ENCODE data around the gene NDUFA3. TPM values are rescaled to one million over a fixed set of nuclear protein-coding genes. Genes with fewer than 3 reads are reported as not detected.

NDUFA3 gene
- total RNA-seq, 1 donor from 2014 or later, result 23.4 TPM

DNA sequence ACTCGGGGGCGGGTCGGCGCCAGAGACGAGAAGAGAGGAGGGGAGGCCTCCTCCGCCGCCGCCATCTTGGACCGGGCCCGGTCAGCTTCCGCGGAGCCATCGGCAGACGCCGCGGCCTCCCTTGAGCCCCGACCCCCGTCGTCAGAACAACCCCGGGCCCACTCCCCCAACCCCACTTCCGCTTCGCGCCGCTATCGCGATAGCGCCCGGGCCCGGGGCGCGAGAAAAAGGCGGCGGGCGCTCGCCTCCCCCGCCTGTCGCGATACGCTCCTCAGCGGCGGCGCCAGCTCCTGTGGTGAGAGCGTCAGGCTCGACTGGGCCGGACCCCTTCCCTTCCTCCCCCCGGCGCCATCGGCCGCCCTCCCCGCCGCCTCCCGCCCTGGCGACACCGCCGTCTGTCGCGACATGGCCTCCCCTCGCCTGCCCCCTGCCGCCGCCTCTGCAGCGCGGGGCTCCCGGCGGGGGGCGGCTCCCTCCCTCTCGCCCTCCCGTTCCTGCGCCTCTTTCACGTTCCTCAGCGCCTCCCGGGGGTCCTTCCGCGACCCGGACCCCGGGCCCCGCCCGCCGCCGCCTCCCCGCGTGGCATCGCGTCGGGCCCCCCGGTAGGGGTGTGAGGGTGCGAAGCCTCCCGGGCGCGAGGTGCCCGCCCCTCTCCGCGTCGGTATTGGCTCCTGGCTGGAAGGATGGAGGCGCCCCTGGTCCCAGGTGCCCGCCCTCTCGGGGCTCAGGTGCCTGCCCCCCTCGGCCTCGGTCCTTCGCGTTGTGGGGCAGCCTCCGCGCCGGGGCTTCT lies 35.2 kb downstream of the NDUFA3 start, which contains the start of gene CNOT3:
CNOT3 (plus strand) TSS at position 64 of the 790 bp plus-strand sequence. CDS start 5,217 bp downstream, outside the sequence.
- peak; percentile 20 to 25 for DNase-seq (ENCODE audit: low read depth in 2 of 2)

DNA sequence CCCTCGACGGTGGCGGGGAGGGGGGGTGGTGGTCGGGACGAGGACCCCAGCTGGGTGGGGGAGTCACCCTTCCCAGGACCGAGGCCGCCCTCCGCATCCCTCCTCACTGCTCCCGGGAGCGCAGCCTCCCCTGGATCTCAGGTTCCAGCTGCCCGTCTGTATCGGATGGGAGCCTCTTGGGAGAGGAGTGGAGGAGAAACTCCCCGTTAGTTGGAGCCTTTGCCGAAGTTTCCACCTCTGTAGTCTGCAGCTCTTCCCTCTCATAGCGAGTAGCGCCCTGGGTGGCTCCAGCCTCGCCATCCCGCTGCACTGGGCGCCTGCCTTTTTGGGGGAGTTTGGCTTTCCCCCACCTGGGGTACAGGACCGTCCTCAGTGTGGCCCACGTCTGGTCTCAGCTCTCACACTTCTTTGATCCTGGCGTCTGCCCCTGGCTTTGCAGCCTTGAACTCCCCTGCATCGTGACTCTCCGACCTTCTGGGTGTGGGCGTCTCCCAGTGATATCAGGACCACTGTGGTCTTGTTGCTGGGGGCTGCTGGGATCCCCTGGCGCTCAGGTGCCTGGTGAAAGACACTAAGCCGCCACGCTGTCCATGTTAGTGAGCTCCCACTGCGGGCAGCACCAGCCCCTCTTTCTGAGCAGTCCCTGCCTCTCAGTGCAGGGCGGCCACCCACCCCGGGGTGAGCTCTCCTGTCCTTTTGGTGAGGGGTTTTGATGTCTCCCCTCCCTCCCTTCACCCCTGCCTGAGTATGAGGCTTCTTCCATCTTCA lies 36.0 kb downstream of the NDUFA3 start:
- DNase-seq (ENCODE audit: low read depth in 2 of 2), result no peak

DNA sequence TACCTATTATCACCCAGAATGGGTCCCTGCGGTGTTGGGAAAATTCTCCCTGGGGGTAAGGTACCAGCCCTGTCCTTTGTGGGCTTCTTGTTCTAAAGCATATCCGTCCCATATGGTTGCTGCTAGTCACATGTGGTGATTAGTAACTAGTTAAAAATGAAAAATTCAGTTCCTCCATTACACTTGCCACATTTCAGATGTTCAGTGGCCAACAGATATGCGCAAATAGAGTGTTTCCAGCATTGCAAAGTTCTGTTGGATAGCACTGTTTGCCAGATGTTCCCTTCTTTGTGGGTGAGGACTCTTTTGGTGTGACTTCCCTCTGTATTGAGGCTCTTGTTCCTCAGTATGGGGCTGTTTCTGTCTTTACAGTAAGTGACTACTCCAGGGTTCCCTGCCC lies 38.7 kb downstream of the NDUFA3 start:
- no peak for DNase-seq (ENCODE audit: low read depth in 2 of 2)

DNA sequence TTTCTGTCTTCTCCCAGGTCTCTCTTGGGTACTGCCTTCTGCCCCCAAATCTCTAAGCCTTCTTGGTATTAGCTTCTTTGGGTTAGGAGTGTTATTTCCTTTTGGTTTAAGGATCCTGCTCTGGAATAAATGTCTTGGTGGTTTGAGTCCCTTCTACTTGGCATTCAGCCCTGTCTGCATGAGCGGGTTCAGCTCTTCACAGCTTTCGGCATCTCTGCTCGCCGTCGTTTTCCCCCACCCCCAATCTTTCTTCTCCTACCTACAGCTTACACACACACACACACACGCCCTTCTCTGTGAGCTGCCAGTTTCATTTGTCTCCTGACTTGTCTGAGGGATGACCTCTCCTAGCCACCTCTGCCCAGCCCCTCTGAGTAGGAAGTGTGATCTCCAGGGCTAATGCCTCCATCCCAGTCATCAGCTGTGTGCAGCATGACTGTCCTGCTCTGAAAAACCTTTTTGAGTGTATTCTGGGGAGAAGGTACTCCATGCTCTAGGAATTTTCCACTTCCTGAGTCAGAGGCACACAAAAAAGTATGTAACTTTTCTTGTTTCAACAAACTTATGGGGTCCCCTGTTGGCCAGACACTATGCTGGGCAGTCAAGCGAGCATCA lies 39.6 kb downstream of the NDUFA3 start:
- no peak for DNase-seq (ENCODE audit: low read depth in 2 of 2)

DNA sequence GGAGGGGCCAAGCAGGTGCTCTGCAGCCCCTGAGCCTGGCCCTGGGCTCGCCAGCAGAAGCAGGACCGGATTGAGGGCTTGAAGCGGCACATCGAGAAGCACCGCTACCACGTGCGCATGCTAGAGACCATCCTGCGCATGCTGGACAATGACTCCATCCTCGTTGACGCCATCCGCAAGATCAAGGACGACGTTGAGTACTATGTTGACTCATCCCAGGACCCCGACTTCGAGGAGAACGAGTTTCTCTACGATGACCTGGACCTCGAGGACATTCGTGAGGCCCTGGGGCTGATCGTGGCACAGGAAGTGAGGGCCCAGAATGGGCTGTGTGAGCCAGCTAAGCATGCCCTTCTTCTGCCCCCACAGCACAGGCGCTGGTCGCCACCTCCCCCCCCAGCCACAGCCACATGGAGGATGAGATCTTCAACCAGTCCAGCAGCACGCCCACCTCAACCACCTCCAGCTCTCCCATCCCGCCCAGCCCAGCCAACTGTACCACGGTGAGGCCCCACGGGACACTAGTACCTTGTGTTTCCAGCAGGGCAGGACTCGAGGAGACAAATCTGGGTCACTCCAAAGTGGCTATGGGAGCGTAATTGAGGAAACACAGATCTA lies 43.0 kb downstream of the NDUFA3 start:
- no peak for DNase-seq (ENCODE audit: low read depth in 2 of 2)

DNA sequence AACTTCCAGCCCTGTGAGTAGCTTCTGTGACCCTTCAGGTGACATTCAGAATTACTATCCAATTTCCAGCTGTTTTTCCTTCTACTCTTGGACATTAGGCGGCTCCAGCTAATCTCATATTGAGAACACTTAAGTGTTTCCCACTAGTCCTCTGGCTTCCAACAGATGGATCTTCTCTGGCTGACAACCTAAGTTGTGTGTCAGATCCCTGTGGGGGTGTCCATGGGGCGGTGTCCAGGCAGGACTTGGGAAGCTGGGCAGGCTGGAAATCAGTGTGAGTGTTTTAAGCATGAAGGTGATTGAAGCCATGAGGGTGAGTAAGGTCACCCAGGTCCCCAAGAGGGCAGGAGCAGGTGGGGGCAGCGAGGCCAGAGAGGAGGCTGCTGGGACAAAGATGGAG lies 45.0 kb downstream of the NDUFA3 start:
- no peak for DNase-seq (ENCODE audit: low read depth in 2 of 2)

DNA sequence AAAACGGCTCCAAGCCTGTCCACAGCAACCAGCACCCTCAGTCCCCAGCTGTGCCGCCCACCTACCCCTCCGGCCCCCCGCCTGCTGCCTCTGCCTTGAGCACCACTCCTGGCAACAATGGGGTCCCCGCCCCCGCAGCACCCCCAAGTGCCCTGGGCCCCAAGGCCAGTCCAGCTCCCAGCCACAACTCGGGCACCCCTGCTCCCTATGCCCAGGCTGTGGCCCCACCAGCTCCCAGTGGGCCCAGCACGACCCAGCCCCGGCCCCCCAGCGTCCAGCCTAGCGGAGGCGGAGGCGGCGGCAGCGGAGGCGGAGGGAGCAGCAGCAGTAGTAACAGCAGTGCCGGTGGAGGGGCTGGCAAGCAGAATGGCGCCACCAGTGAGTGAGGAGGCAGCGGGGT lies 45.5 kb downstream of the NDUFA3 start:
- DNase-seq (ENCODE audit: low read depth in 2 of 2), result no peak

DNA sequence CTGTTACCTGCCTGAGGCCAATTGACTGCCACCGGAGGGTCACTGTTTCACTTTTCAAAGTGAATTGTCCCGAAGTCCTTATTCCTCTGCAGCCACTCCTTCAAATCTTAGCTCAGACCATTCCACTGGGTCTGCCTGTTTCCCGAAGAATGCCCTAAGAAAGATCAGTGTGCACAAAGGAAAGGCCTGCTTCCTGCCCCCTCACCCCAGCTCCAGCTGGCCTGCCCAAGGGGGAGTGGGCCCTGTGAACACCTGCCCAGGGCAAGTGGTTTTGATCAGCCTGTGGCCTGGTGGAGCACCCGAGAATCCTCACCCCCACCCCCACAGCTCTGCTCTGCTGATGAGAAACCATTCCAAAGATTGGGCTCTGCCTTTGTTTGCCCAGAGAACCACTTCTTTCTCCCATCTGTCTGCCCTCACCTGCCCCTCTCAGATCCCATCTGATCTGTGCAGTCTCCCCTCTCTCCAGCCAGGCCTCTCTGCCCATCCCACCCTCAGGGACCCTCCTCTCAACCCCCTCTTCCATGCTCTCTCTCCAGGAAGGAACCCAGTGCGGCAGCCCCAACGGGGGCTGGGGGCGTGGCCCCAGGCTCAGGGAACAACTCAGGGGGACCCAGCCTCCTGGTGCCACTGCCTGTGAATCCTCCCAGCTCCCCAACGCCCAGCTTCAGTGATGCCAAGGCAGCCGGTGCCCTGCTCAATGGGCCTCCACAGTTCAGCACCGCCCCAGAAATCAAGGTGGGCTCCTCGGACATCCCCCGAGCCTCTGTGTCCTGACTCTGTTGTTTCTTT lies 46.6 kb downstream of the NDUFA3 start:
- DNase-seq (ENCODE audit: low read depth in 2 of 2), result peak in 1 of 2 donors; percentile 87

DNA sequence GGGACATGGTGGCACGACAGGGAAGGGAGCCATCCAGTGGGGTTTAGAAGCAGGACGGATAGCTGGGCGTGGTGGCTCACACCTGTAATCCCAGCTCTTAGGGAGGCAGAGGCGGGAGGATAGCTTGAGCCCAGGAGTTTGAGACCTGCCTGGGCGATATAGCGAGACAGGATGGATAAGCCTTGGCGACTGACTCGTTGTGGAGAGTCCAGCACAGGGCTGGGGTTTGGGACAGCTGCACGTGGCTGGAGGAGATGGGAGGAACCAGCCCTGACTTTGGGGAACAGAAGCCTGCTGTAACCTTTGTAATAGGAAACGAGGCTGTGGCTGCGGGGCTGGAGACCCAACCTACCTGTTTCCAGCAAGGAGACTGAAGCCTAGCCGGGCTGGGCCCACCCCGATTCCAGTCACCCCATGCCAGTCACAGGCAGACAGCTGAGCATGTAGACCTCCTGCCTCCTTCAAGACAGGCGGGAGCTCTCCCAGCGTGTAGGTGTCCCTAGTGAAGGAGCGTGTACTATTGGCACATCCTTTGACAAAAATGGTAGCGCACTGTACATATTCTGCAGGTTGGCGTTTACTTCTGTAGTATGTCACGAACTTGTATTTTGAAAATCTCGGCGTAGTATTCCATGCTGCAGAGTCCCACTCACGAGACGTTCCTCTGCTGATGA lies 48.8 kb downstream of the NDUFA3 start:
- DNase-seq (ENCODE audit: low read depth in 2 of 2), result no peak

DNA sequence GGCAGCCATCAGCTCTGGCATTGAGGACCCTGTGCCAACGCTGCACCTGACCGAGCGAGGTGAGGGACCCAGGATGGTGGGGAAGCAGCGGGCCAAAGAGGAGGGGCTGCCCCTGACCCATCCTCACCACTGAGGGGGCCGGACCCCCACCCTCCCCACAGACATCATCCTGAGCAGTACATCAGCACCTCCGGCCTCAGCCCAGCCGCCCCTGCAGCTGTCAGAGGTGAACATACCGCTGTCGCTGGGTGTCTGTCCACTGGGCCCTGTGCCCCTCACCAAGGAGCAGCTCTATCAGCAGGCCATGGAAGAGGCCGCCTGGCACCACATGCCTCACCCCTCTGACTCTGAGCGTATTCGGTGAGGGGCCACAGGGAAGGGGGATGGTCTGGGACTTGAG lies 49.6 kb downstream of the NDUFA3 start:
- no peak for DNase-seq (ENCODE audit: low read depth in 2 of 2)

DNA sequence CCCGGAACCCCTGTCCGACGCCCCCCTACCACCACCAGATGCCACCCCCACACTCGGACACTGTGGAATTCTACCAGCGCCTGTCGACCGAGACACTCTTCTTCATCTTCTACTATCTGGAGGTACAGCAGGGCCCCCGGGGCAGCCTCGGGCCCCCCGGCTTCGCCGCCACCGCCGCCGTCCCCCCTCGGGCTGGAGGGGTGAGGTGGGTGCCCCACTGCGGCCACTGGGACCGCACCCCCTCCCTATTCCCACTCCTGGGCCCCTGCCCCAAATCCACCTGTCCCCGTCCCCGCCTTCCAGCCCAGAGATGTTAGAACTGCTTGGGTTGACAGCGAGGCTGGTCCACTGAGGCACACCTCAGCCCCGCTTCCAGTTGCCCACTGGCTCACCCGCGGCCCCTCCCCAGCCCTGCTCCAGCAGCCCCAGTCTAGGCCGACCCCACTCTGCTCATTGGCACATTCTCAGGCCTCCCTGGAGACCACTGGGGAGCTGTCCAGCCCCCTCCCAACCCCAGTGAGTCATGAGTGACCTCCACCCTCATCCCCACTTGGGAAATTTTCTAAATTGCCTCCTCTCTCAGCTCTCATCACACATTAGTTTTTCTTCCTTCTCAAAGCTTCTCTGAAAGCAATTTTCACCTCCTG lies 50.3 kb downstream of the NDUFA3 start:
- no peak for DNase-seq (ENCODE audit: low read depth in 2 of 2)

DNA sequence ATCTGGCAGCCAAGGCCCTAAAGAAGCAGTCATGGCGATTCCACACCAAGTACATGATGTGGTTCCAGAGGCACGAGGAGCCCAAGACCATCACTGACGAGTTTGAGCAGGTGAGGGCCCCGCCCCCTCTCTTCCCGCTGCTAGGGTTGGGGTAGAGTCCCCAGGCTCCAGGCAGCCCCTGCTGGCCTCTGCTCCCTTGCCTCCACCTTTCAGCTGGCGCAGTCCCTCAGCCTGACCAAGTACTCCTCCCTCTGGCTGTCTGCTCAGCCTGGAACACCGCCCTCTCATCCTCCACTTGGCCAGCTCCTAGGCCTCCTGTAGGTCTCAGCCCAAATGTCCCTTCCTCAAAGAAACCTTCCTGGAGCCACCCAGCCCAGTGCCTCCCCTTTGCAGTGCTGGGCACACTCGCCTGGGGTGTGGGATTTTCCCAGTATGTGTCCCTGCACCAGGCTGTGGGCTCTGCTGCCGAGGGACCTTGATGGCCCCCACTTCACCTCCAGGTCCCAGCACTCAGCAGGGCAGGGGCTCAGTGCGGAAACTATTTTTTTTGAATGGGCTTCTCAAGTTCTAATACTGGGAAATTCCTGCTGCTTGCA lies 51.2 kb downstream of the NDUFA3 start:
- DNase-seq (ENCODE audit: low read depth in 2 of 2), result no peak

DNA sequence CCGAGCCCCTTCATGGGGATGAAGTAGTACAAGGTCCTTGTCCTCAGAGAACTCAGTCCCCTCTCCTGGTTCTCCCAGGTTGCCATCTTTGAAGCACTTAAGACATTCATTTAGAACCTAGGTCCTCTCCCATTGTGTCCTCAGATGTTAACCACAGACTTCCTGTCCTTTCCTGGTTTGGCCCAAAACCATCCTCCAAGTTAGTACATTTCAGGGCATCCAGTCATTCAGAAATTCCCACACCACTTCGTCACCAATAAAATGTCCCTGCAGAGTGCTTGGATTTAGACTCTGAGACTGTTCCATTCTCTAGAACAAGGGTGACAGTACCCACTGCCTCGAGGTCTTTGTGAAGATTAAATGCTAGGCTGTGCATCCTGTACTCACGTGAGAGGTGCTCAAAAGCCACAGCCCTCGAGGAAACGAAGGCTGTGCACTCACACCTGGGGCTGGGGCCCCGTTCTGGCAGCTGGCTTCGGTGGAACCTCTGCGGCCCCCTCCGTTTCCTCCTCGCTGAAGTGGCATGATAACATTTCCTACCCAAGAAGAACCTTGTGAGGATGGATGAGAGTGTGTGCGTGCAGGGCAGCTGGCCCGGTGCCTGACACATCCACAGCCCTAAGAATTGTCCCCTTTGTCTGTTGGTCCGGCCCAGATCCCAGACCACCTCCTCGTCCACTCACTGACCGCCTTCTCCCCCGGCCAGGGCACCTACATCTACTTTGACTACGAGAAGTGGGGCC lies 52.1 kb downstream of the NDUFA3 start:
- peak in 1 of 2 donors; percentile 54 for DNase-seq (ENCODE audit: low read depth in 2 of 2)

DNA sequence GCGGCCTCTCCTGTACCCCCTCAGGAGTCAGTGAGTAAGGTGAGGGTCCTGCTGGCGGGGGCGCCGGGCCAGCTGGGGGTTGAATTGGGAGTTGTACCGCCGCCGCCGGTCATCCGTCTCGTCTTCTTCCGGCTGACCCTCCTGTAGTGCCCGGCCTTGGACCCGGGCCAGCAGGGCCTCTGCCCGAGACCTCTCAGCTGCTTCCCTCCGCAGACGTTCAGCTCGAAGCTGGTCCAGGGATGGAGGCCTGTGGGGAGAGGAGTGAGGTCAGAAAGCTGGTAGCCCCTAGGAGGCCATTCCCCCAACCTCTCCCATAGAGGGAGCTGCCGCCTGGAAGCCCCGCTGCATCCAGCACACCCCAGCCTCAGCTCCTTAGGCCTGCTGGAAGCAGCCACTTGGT lies 53.0 kb downstream of the NDUFA3 start:
- peak in 1 of 2 donors; percentile 24 for DNase-seq (ENCODE audit: low read depth in 2 of 2)

DNA sequence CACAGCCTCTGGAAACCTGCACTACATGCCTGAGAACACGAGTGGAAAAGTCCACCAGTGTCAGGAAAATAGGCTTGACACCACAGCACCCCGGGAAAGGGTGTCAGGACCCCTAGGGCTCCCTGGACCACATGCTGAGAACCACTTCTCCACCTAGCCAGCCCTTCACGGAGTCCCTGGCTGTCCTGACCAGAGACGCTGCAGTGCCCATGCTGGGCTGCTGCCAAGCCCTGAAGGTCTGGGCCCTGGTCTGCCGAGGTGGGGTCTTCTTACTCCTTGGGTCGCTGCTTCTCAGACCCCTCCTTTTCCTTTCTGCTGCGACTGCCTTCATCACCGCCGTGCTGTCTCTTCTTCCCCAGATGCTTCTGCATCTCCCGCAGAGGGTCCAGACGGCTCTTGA lies 53.8 kb downstream of the NDUFA3 start:
- DNase-seq (ENCODE audit: low read depth in 2 of 2), result no peak

DNA sequence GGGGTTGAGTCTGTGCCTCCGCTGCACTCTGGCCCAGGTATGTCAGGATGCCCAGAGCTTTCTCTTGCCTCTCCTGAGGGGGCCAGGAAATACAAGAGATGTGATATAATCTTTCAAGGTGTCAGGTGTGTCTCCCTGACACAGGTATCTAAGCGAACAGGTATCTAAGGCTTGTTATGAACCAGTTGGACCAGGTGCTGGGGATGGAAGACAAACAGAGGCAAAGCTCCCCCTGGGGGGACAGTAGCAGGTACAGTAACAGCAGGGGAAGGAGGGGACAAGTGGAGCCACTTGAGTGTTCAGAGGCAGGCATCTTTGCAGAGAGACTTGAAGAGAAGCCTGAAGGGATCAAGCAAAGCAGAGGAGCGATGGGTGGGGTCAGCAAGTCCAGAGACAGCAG lies 54.3 kb downstream of the NDUFA3 start:
- DNase-seq (ENCODE audit: low read depth in 2 of 2), result no peak
